Hepatocyte (in vitro differentiated cells): Measurements from ENCODE around the gene FBXL17. TPM values are rescaled to one million over a fixed set of nuclear protein-coding genes. Genes with fewer than 3 reads are reported as not detected.
"Not testable (repeated sequence)": the region's sequence is repeated elsewhere in the genome, so short reads cannot be mapped to it uniquely, and the experiment has no call there.

ENCODE experiments used
- DNase-seq: peaks from one replicate; pipeline ENCODE4 v3.0.0-alpha.2; 2016; ENCODE audit warnings: low spot score
- H2AFZ ChIP-seq: fragments of 200-600 bp; sonication (generic); 2 replicates; pipeline ENCODE4 v1.6.0; 2016; ENCODE audit warnings: antibody characterized with exemption, mild to moderate bottlenecking
- H3K27ac ChIP-seq: fragments of 200-600 bp; sonication (generic); 2 replicates; pipeline ENCODE4 v1.5.1; 2016; ENCODE audit warnings: mild to moderate bottlenecking
- H3K27me3 ChIP-seq: fragments of 200-600 bp; sonication (generic); 2 replicates; pipeline ENCODE4 v1.6.1; 2016
- H3K36me3 ChIP-seq: fragments of 200-600 bp; sonication (generic); replicated peaks from 2 replicates; pipeline ENCODE4 v1.5.1; 2016; ENCODE audit warnings: low read depth; ENCODE audit not compliant: insufficient read depth
- H3K4me1 ChIP-seq: fragments of 200-600 bp; sonication (generic); 2 replicates; pipeline ENCODE4 v1.5.1; 2016; ENCODE audit warnings: mild to moderate bottlenecking, moderate library complexity; ENCODE audit not compliant: insufficient read depth
- H3K4me2 ChIP-seq: fragments of 200-600 bp; sonication (generic); 2 replicates; pipeline ENCODE4 v1.6.0; 2016
- H3K4me3 ChIP-seq: fragments of 200-600 bp; sonication (generic); 2 replicates; pipeline ENCODE4 v1.5.1; 2016; ENCODE audit warnings: mild to moderate bottlenecking
- H3K79me2 ChIP-seq: fragments of 200-600 bp; sonication (generic); 2 replicates; pipeline ENCODE4 v1.6.0; 2017; ENCODE audit warnings: mild to moderate bottlenecking
- H3K9me2 ChIP-seq: fragments of 200-600 bp; sonication (generic); replicated peaks from 2 replicates; pipeline ENCODE4 v1.6.0; 2017; ENCODE audit warnings: mild to moderate bottlenecking; ENCODE audit not compliant: insufficient read depth
- H3K9me3 ChIP-seq: fragments of 200-600 bp; sonication (generic); 2 replicates; pipeline ENCODE4 v1.5.1; 2016; ENCODE audit warnings: low read depth, mild to moderate bottlenecking
- H4K20me1 ChIP-seq: fragments of 200-600 bp; sonication (generic); 2 replicates; pipeline ENCODE4 v1.6.0; 2016; ENCODE audit warnings: mild to moderate bottlenecking; ENCODE audit not compliant: insufficient read depth, poor library complexity, severe bottlenecking
- CTCF ChIP-seq: fragments of 200-600 bp; sonication (generic); IDR thresholded peaks from 2 replicates; pipeline ENCODE4 v1.5.1; 2016; ENCODE audit warnings: antibody characterized with exemption, mild to moderate bottlenecking; ENCODE audit not compliant: poor library complexity
- EZH2 ChIP-seq: fragments of 200-600 bp; sonication (generic); IDR thresholded peaks from 2 replicates; pipeline ENCODE4 v1.6.1; 2016; ENCODE audit warnings: antibody characterized with exemption, mild to moderate bottlenecking, borderline replicate concordance
- EZH2phosphoT487 ChIP-seq: fragments of 200-600 bp; sonication (generic); IDR thresholded peaks from one replicate; pipeline ENCODE4 v1.6.1; 2018; ENCODE audit warnings: antibody characterized with exemption, mild to moderate bottlenecking, low read depth, moderate library complexity; ENCODE audit not compliant: unreplicated experiment, severe bottlenecking
- WGBS: methylation state at CpG from one replicate; pipeline ENCODE4 v1.1.6; 2016; ENCODE audit warnings: low lambda C conversion rate; ENCODE audit errors: missing lambda C conversion rate; 5-methylcytosine and 5-hydroxymethylcytosine counted together
- polyA plus RNA-seq: library from polyadenylated mRNA; unstranded; fragments of >200 nt; fragmentation: Nextera tagmentation; extraction: Ambion mirVana; gene quantifications from 2 replicates; pipeline ENCODE4 v1.2.1, GENCODE V29; 2016
- total RNA-seq: library from RNA; depleted of rRNA; stranded (reverse); fragments of >200 nt; gene quantifications from 2 replicates; pipeline ENCODE4 v1.2.3, GENCODE V29; 2014

The FBXL17 gene
- total and polyA plus RNA-seq, 2 experiments from 2014 or later: 12.5 to 18.2 TPM

GRCh38 chr5:108415726-108416125, 33.8 kb upstream of the FBXL17 start:
- Histone ChIP-seq H3K79me2 (no peaks in the 10 kb centered on the region), H3K27ac (no peak overlapping the region), H3K9me2 (no peaks in the 10 kb centered on the region), H3K4me1 (no peaks in the 10 kb centered on the region), H3K36me3 (no peaks in the 10 kb centered on the region), H3K27me3 (no peaks in the 10 kb centered on the region), H2AFZ (no peak overlapping the region), H3K4me2 (no peak overlapping the region), H3K9me3 (no peaks in the 10 kb centered on the region), H4K20me1 (no peaks in the 10 kb centered on the region), H3K4me3 (no peak overlapping the region)
- TF ChIP-seq CTCF (no peak), EZH2phosphoT487 (no peak), EZH2 (no peak)
- no peak for DNase-seq

GRCh38 chr5:108409786-108410185, 27.9 kb upstream of the FBXL17 start:
- 45% methylated on average over 2 of the region's 2 CpGs for WGBS
- TF ChIP-seq EZH2 (no peak), CTCF (no peak), EZH2phosphoT487 (no peak)

GRCh38 chr5:108405201-108405600, 23.3 kb upstream of the FBXL17 start:
- H3K4me1 ChIP-seq, DNase-seq, H3K79me2 ChIP-seq, H3K36me3 ChIP-seq, H3K4me3 ChIP-seq, H3K27ac ChIP-seq, H3K9me3 ChIP-seq, H3K9me2 ChIP-seq, H4K20me1 ChIP-seq, H2AFZ ChIP-seq, H3K4me2 ChIP-seq, H3K27me3 ChIP-seq: not testable (repeated sequence)
- WGBS: 89% methylated on average over 3 of the region's 3 CpGs

More at GRCh38 chr5:108409786-108410185, 27.9 kb upstream of the FBXL17 start:
- Histone ChIP-seq H3K27ac (no peak overlapping the region), H3K27me3 (no peaks in the 10 kb centered on the region), H3K79me2 (no peaks in the 10 kb centered on the region), H3K4me3 (no peak overlapping the region), H4K20me1 (no peaks in the 10 kb centered on the region), H3K9me3 (no peaks in the 10 kb centered on the region), H2AFZ (no peak overlapping the region), H3K4me2 (no peak overlapping the region), H3K36me3 (no peaks in the 10 kb centered on the region), H3K9me2 (no peaks in the 10 kb centered on the region), H3K4me1 (no peaks in the 10 kb centered on the region)
- no peak for DNase-seq

- Histone ChIP-seq H3K27me3 (no peaks in the 10 kb centered on the region), H2AFZ (no peak overlapping the region)
- 81% methylated on average over 6 of the region's 6 CpGs for WGBS
Observed at GRCh38 chr5:108398964-108399363, 17.1 kb upstream of the FBXL17 start.

GRCh38 chr5:108396837-108397236, 14.9 kb upstream of the FBXL17 start:
- not testable (repeated sequence) for H3K4me2 ChIP-seq, H3K27me3 ChIP-seq, H3K79me2 ChIP-seq, H3K36me3 ChIP-seq, H3K4me1 ChIP-seq, H2AFZ ChIP-seq, H3K27ac ChIP-seq, H4K20me1 ChIP-seq, H3K9me2 ChIP-seq, H3K4me3 ChIP-seq, H3K9me3 ChIP-seq, DNase-seq
- WGBS: 92% methylated on average over 5 of the region's 5 CpGs

More at GRCh38 chr5:108398964-108399363, 17.1 kb upstream of the FBXL17 start:
- H3K4me2 ChIP-seq: no peak overlapping the region
- H3K36me3 ChIP-seq: no peaks in the 10 kb centered on the region
- no peaks in the 10 kb centered on the region for H3K79me2 ChIP-seq
- no peak for DNase-seq
- H3K9me3 ChIP-seq: no peaks in the 10 kb centered on the region
- H3K27ac ChIP-seq: no peak overlapping the region
- H4K20me1 ChIP-seq: no peaks in the 10 kb centered on the region
- H3K4me3 ChIP-seq: no peak overlapping the region
- TF ChIP-seq EZH2 (no peak), EZH2phosphoT487 (no peak), CTCF (no peak)
- no peaks in the 10 kb centered on the region for H3K9me2 ChIP-seq
- no peaks in the 10 kb centered on the region for H3K4me1 ChIP-seq
